ENCODE data around the gene EOLA1. TPM values are rescaled to one million over a fixed set of nuclear protein-coding genes. Genes with fewer than 3 reads are reported as not detected.

EOLA1 gene
- polyA plus RNA-seq, 1 donor, result 21.6 TPM

Other genes starting within 250 kb of the EOLA1 start
- 27.5 TPM for gene IDS, start 35.7 kb upstream of the EOLA1 start, polyA plus RNA-seq (ENCODE audit: insufficient read length)
- gene HSFX3, start 8.9 kb downstream of the EOLA1 start, polyA plus RNA-seq (ENCODE audit: insufficient read length), result 0.77 TPM
- gene MAGEA9B, start 46.4 kb downstream of the EOLA1 start, polyA plus RNA-seq (ENCODE audit: insufficient read length), result not detected
- gene HSFX2, start 54.3 kb downstream of the EOLA1 start, polyA plus RNA-seq (ENCODE audit: insufficient read length), result 0.46 TPM
- 35.1 TPM for gene TMEM185A, start 90.8 kb downstream of the EOLA1 start, polyA plus RNA-seq (ENCODE audit: insufficient read length)
- not detected for gene MAGEA11, start 171.0 kb downstream of the EOLA1 start, polyA plus RNA-seq (ENCODE audit: insufficient read length)
- gene HSFX1, start 233.1 kb downstream of the EOLA1 start, polyA plus RNA-seq (ENCODE audit: insufficient read length), result 2.1 TPM
- gene MAGEA9, start 240.9 kb downstream of the EOLA1 start, polyA plus RNA-seq (ENCODE audit: insufficient read length), result not detected